Neural crest cell (in vitro differentiated cells): Measurements from ENCODE around the gene EID2. TPM values are rescaled to one million over a fixed set of nuclear protein-coding genes. Genes with fewer than 3 reads are reported as not detected.
A peak's percentile ranks its signal among the peaks of the same experiment; 100 is the strongest.

Experiments used
- DNase-seq: peaks from one replicate; pipeline ENCODE4 v3.0.0; 2021; ENCODE audit warnings: low read depth, mixed read lengths, low spot score
- H3K27ac Mint-ChIP-seq: one replicate; pipeline ENCODE4 v1.8.0; 2021; ENCODE audit warnings: mild to moderate bottlenecking, mixed read lengths; ENCODE audit not compliant: unreplicated experiment
- H3K27me3 Mint-ChIP-seq: 2 replicates; pipeline ENCODE4 v1.8.0; 2021; ENCODE audit warnings: low read depth, mild to moderate bottlenecking, mixed read lengths
- H3K36me3 Mint-ChIP-seq: 2 replicates; pipeline ENCODE4 v1.8.0; 2021; ENCODE audit warnings: low read depth, mild to moderate bottlenecking, mixed read lengths
- H3K4me1 Mint-ChIP-seq: 2 replicates; pipeline ENCODE4 v1.8.0; 2021; ENCODE audit warnings: mixed read lengths
- H3K4me3 Mint-ChIP-seq: one replicate; pipeline ENCODE4 v1.8.0; 2021; ENCODE audit warnings: mild to moderate bottlenecking, mixed read lengths
- H3K9me3 Mint-ChIP-seq: 2 replicates; pipeline ENCODE4 v1.8.0; 2021; ENCODE audit warnings: mixed read lengths
- total RNA-seq: library from RNA; stranded (reverse); gene quantifications from 2 replicates; pipeline ENCODE4 v1.2.1, GENCODE V29; 2021
- TF ChIP-seq, protein P1 (sequence below): fragments of 200-600 bp; sonication (generic); conservative IDR thresholded peaks from 2 replicates; pipeline ENCODE4 v1.5.0; 2021; ENCODE audit warnings: antibody characterized with exemption, mild to moderate bottlenecking

EID2 gene
- total RNA-seq, 1 donor from 2014 or later, result 28.0 TPM

DNA sequence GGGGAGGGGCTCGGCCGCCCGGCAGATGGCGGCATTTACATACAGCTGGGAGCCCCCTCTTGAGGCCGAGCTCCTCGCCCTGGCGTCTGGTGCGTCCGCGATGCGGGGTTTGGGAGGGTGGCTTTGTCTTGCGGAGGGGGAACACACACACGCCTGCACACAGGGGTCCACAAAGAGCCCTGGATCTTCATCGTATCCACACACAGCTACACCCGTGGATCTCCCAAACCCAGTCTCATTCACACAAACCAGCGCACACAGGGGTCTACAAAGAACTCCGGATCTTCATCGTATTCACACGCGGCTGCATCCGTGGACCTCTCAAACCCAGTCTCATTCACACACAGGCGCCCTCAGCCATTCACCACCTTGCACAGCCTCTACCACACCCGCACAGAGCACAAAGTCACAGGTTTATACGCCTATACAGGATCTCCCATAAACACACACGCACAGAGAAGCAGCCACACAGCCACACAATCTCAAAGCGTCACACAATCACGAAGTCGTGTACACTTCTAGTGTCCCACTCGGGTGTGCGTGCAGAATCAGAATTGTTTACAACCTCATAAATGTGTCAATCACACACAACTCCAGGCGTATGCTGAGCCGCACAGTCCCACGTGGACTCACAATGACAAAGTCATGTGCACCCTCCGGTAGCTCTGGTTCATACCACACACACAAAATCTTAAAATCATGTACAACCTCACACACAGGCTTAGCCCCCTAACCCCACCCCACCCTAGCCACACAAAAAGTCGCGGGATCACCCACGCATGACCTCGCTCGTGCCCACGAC, 41.8 kb downstream of the EID2 start:
- TF ChIP-seq, protein P1, sequence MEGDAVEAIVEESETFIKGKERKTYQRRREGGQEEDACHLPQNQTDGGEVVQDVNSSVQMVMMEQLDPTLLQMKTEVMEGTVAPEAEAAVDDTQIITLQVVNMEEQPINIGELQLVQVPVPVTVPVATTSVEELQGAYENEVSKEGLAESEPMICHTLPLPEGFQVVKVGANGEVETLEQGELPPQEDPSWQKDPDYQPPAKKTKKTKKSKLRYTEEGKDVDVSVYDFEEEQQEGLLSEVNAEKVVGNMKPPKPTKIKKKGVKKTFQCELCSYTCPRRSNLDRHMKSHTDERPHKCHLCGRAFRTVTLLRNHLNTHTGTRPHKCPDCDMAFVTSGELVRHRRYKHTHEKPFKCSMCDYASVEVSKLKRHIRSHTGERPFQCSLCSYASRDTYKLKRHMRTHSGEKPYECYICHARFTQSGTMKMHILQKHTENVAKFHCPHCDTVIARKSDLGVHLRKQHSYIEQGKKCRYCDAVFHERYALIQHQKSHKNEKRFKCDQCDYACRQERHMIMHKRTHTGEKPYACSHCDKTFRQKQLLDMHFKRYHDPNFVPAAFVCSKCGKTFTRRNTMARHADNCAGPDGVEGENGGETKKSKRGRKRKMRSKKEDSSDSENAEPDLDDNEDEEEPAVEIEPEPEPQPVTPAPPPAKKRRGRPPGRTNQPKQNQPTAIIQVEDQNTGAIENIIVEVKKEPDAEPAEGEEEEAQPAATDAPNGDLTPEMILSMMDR, result peak; percentile 44
- peaks cover 20% of the 10 kb centered on the region for H3K4me1 Mint-ChIP-seq
- peak overlapping the region; percentile 77 for H3K4me3 Mint-ChIP-seq
- DNase-seq, result peak; percentile 56
- peaks cover 72% of the 10 kb centered on the region for H3K27me3 Mint-ChIP-seq
- H3K36me3 Mint-ChIP-seq, result no peaks in the 10 kb centered on the region
- peak overlapping the region; percentile 59 for H3K27ac Mint-ChIP-seq
- H3K9me3 Mint-ChIP-seq, result no peaks in the 10 kb centered on the region

DNA sequence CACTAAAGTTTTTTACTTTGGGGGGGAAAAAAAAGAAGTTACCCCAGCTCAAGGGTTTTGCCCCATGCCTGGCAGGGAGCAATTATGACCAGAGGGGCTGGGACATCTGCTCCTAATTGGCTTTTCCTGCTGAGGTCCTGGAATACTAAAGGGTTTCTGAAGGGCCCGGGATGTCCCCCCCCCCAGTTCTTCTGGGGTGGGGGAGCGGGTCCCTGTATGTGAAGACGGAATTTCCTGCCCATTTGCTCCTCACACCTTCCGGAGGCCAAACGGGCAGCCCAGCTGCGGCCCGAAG, 42.3 kb downstream of the EID2 start:
- H3K27ac Mint-ChIP-seq, result no peak overlapping the region
- peaks cover 20% of the 10 kb centered on the region for H3K4me1 Mint-ChIP-seq
- H3K9me3 Mint-ChIP-seq, result no peaks in the 10 kb centered on the region
- peak overlapping the region; percentile 44 for H3K4me3 Mint-ChIP-seq
- H3K27me3 Mint-ChIP-seq, result peaks cover 68% of the 10 kb centered on the region
- no peaks in the 10 kb centered on the region for H3K36me3 Mint-ChIP-seq
- TF ChIP-seq, protein P1, result no peak
- no peak for DNase-seq

DNA sequence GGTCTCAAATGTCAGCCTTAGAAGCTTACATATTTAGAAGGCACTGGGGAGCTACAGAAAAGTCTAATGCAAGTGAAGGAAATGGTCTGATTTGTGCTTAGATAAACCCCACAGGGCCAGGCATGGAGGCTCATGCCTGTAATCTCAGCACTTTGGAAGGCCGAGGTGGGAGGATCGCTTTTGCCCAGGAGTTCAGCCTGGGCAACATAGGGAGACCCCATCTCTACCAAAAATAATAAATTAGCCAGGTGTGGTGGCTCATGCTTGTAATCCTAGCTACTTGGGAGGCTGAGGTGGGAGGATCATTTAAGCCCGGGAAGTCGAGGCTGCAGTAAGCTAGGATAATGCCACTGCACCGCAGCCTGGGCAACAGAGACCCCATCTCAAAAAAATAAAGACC, 43.9 kb downstream of the EID2 start:
- H3K9me3 Mint-ChIP-seq, result no peaks in the 10 kb centered on the region

DNA sequence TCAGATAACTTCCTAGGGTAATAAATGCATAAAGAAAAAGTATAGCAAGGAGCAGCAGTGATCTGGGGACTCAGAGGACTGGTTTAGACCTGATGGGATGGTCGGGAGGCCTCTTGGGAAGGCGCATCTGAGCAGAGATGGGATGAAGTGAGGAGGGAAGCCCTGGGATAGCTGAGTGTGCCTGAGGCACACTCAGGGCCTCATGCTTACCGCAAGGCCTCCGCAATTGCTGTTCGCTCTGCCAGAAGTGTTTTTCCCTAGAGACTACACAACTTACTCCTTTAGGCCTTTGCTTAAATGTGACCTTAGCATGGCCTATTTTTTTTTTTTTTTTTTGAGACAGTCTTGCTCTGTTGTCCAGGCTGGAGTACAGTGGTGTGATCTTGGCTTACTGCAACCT, 45.3 kb downstream of the EID2 start:
- Mint-ChIP-seq H3K27me3 (peaks cover 44% of the 10 kb centered on the region), H3K4me1 (peaks cover 17% of the 10 kb centered on the region), H3K27ac (no peak overlapping the region), H3K4me3 (no peak overlapping the region), H3K9me3 (no peaks in the 10 kb centered on the region), H3K36me3 (no peaks in the 10 kb centered on the region)
- DNase-seq, result no peak
- TF ChIP-seq, protein P1, result no peak

More for the DNA sequence above, 43.9 kb downstream of the EID2 start:
- Mint-ChIP-seq H3K27ac (no peak overlapping the region), H3K4me3 (no peak overlapping the region), H3K27me3 (peaks cover 58% of the 10 kb centered on the region), H3K36me3 (no peaks in the 10 kb centered on the region), H3K4me1 (peaks cover 20% of the 10 kb centered on the region)
- DNase-seq, result no peak
- TF ChIP-seq, protein P1, result no peak

DNA sequence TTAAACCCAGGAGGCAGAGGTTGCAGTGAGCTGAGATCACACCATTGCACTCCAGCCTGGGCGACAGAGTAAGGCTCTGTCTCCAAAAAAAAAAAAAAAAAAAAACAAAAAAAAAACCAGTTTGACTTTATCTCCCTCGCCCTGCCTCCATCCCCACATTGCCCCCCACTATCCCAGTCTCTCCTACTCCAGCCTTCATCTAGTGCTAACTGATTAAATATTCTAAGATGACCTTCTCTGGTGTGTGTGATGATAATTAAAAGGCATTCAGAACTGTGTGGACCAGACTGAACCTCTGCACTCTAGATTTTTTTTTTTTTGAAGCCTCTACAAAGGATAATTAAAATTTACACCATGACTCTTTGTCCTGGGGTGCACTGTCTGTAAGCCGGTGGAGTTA, 47.2 kb downstream of the EID2 start:
- no peak for DNase-seq
- Mint-ChIP-seq H3K4me3 (no peak overlapping the region), H3K9me3 (no peaks in the 10 kb centered on the region), H3K36me3 (peaks cover 2% of the 10 kb centered on the region), H3K27me3 (peaks cover 27% of the 10 kb centered on the region), H3K4me1 (peaks cover 5% of the 10 kb centered on the region), H3K27ac (no peak overlapping the region)
- TF ChIP-seq, protein P1, result no peak
